ENCODE data around the gene CLN3. TPM values are rescaled to one million over a fixed set of nuclear protein-coding genes. Genes with fewer than 3 reads are reported as not detected.
A peak's percentile ranks its signal among the peaks of the same experiment; 100 is the strongest.

The CLN3 gene
- total RNA-seq, 1 experiment from 2014 or later = 41.0 TPM

- H3K27me3 ChIP-seq (replicated peaks; ENCODE audit: control insufficient read depth, insufficient read depth, low read length) = no peaks in the 10 kb centered on the region
- DNase-seq = no peak
- no peaks in the 10 kb centered on the region for H3K4me1 ChIP-seq
- no peaks in the 10 kb centered on the region for H3K9me3 ChIP-seq
- no peaks in the 10 kb centered on the region for H3K9me3 Mint-ChIP-seq (ENCODE audit: unreplicated experiment)
- no peak overlapping the region for H3K27ac Mint-ChIP-seq (ENCODE audit: unreplicated experiment)
- peaks cover 6% of the 10 kb centered on the region for H3K4me1 Mint-ChIP-seq (ENCODE audit: low read depth, unreplicated experiment)
- no peaks in the 10 kb centered on the region for H3K36me3 ChIP-seq (ENCODE audit: control insufficient read depth, insufficient read depth, low read length)
- no peak overlapping the region for H3K4me3 Mint-ChIP-seq (ENCODE audit: unreplicated experiment)
- no TSS peak for BruUV-seq (replicated peaks)
- no peak for TF ChIP-seq CTCF (IDR thresholded peaks at IDR 0.05; ENCODE audit: insufficient read depth in 1 of 2, low read depth in 1 of 2, low read length in 1 of 2, severe bottlenecking in 1 of 2, unreplicated experiment in 1 of 2)
- intact Hi-C loops (cut with micrococcal nuclease; ENCODE audit: unreplicated experiment) = no loop called here
- ChIA-PET POLR2A (no interaction called here), CTCF (no interaction called here)
- H3K4me3 ChIP-seq (ENCODE audit: low read depth, low read length) = no peak overlapping the region
- no peaks in the 10 kb centered on the region for H3K27me3 Mint-ChIP-seq (ENCODE audit: insufficient read depth, unreplicated experiment)
- H3K36me3 Mint-ChIP-seq (ENCODE audit: insufficient read depth, unreplicated experiment) = peaks cover 13% of the 10 kb centered on the region
Observed at GRCh38 chr16:28482026-28482425, 9.8 kb downstream of the CLN3 start.

DNA sequence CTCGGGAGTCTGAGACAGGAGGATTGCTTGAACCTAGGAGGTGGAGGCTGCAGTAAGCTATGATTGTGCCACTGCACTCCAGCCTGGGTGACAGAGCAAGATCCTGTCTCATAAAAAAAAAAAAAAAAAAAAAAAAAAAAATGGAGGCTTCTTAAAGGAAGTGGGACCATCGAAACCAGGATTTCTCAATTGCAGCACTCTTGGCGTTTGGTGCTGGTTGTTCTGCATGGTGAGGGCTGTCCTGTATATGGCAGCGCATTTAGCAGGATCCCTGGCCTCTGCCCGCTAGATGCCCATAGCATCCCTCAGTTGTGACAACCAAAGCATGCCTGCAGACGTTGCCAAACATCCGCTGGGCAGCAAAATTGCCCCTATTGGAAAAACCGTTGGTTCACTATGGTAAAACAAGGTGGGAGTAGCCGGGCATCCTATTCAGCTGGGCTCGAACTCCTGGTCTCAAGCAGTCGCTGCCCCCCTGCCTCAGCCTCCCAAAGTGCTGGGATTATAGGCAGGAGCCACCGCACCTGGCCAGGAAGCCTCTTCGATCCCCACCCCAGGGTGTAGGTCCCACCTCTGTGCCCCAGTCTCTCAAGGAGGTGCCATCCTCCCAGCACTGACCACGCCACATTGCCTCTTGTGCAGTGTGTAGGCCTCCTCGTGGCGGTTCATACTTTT, 13.2 kb downstream of the CLN3 start:
- H3K9me3 Mint-ChIP-seq (ENCODE audit: unreplicated experiment) = no peaks in the 10 kb centered on the region
- H3K27ac Mint-ChIP-seq (ENCODE audit: unreplicated experiment) = no peak overlapping the region
- no peak overlapping the region for H3K4me3 ChIP-seq (ENCODE audit: low read depth, low read length)
- no peaks in the 10 kb centered on the region for H3K4me1 ChIP-seq
- peaks cover 6% of the 10 kb centered on the region for H3K4me1 Mint-ChIP-seq (ENCODE audit: low read depth, unreplicated experiment)
- intact Hi-C loops (cut with micrococcal nuclease; ENCODE audit: unreplicated experiment) = no loop called here
- no peak for DNase-seq
- peaks cover 9% of the 10 kb centered on the region for H3K36me3 Mint-ChIP-seq (ENCODE audit: insufficient read depth, unreplicated experiment)
- CTCF ChIA-PET = interaction anchor here (0.7 kb wide), 1 partner anchor 1157 kb away, joined by 4 read pairs; no protein-coding TSS in a partner anchor
- no peaks in the 10 kb centered on the region for H3K27me3 Mint-ChIP-seq (ENCODE audit: insufficient read depth, unreplicated experiment)
- TF ChIP-seq CTCF (IDR thresholded peaks at IDR 0.05; ENCODE audit: insufficient read depth in 1 of 2, low read depth in 1 of 2, low read length in 1 of 2, severe bottlenecking in 1 of 2, unreplicated experiment in 1 of 2) = no peak
- H3K4me3 Mint-ChIP-seq (ENCODE audit: unreplicated experiment) = no peak overlapping the region
- H3K9me3 ChIP-seq = no peaks in the 10 kb centered on the region
- no peaks in the 10 kb centered on the region for H3K27me3 ChIP-seq (replicated peaks; ENCODE audit: control insufficient read depth, insufficient read depth, low read length)
- H3K36me3 ChIP-seq (ENCODE audit: control insufficient read depth, insufficient read depth, low read length) = no peaks in the 10 kb centered on the region
- POLR2A ChIA-PET = no interaction called here
- BruUV-seq (replicated peaks) = no TSS peak

- no peak for TF ChIP-seq CTCF (IDR thresholded peaks at IDR 0.05; ENCODE audit: insufficient read depth in 1 of 2, low read depth in 1 of 2, low read length in 1 of 2, severe bottlenecking in 1 of 2, unreplicated experiment in 1 of 2)
- Histone ChIP-seq H3K9me3 (no peaks in the 10 kb centered on the region), H3K27me3 (replicated peaks; ENCODE audit: control insufficient read depth, insufficient read depth, low read length) (no peaks in the 10 kb centered on the region), H3K4me1 (no peaks in the 10 kb centered on the region), H3K4me3 (ENCODE audit: low read depth, low read length) (no peak overlapping the region), H3K36me3 (ENCODE audit: control insufficient read depth, insufficient read depth, low read length) (no peaks in the 10 kb centered on the region)
- Mint-ChIP-seq H3K27me3 (ENCODE audit: insufficient read depth, unreplicated experiment) (no peaks in the 10 kb centered on the region), H3K9me3 (ENCODE audit: unreplicated experiment) (no peaks in the 10 kb centered on the region), H3K4me1 (ENCODE audit: low read depth, unreplicated experiment) (peaks cover 6% of the 10 kb centered on the region), H3K4me3 (ENCODE audit: unreplicated experiment) (no peak overlapping the region), H3K27ac (ENCODE audit: unreplicated experiment) (no peak overlapping the region), H3K36me3 (ENCODE audit: insufficient read depth, unreplicated experiment) (peaks cover 6% of the 10 kb centered on the region)
- TSS peak; percentile 53 for BruUV-seq (replicated peaks)
- intact Hi-C loops (cut with micrococcal nuclease; ENCODE audit: unreplicated experiment) = no loop called here
- ChIA-PET CTCF (no interaction called here), POLR2A (no interaction called here)
- DNase-seq = no peak
Observed at GRCh38 chr16:28477311-28477920, 14.5 kb downstream of the CLN3 start.
